Small intestine (tissue), 7 donors: ENCODE measurements around the gene DTHD1. TPM values are rescaled to one million over a fixed set of nuclear protein-coding genes. Genes with fewer than 3 reads are reported as not detected.

Experiments
- DNase-seq, 2 donors: peaks; one replicate each; pipeline versions ENCODE4 v3.0.0 to v3.0.0-alpha.2; 2013
- FAIRE-seq: peaks from 2 replicates; lab custom pipeline; 2012; peaks lifted over from hg19 to GRCh38; lab: Jason Lieb, UNC
- H3K27ac ChIP-seq, 3 donors: one replicate each; pipeline ENCODE4 v1.5.1; 2013; ENCODE audit warnings: low read length in 2 of 3, mild to moderate bottlenecking in 2 of 3, control low read depth in 1 of 3, inconsistent platforms in 1 of 3, low read depth in 1 of 3, moderate library complexity in 1 of 3
- H3K27me3 ChIP-seq, 3 donors: one replicate each; pipeline ENCODE4 v1.6.1; 2013; ENCODE audit warnings: low read length in 3 of 3, inconsistent platforms in 1 of 3; ENCODE audit not compliant: control insufficient read depth in 3 of 3, insufficient read depth in 3 of 3
- H3K36me3 ChIP-seq, 3 donors: one replicate each; pipeline ENCODE4 v1.6.1; 2013; ENCODE audit warnings: low read length in 3 of 3, inconsistent platforms in 1 of 3, low read depth in 1 of 3, mild to moderate bottlenecking in 1 of 3, moderate library complexity in 1 of 3; ENCODE audit not compliant: control insufficient read depth in 3 of 3, insufficient read depth in 2 of 3
- H3K4me1 ChIP-seq, 3 donors: one replicate each; pipeline ENCODE4 v1.6.1; 2013; ENCODE audit warnings: low read length in 2 of 3, inconsistent platforms in 1 of 3, low read depth in 1 of 3, mild to moderate bottlenecking in 1 of 3, moderate library complexity in 1 of 3; ENCODE audit not compliant: control insufficient read depth in 3 of 3, insufficient read depth in 2 of 3
- H3K4me3 ChIP-seq, 3 donors: one replicate each; pipeline ENCODE4 v1.5.1; 2013; ENCODE audit warnings: low read length in 3 of 3, control low read depth in 1 of 3, inconsistent platforms in 1 of 3, low read depth in 1 of 3, mild to moderate bottlenecking in 1 of 3, moderate library complexity in 1 of 3
- H3K9me3 ChIP-seq, 2 donors: one replicate each; pipeline ENCODE4 v1.6.1; 2013; ENCODE audit warnings: low read depth in 1 of 2, low read length in 1 of 2; ENCODE audit not compliant: control insufficient read depth in 2 of 2, insufficient read depth in 1 of 2
- WGBS, 3 donors: extraction: QIAGEN DNeasy Blood & Tissue Kit; methylation state at CpG; one replicate each; pipeline ENCODE4 v1.1.7; 2013; 5-methylcytosine and 5-hydroxymethylcytosine counted together
- polyA plus RNA-seq, 4 donors: library from polyadenylated mRNA; stranded (reverse) in 3 of 4; unstranded in 1 of 4; fragments of 200-250 nt in 3 of 4; fragments of 120-200 nt in 1 of 4; gene quantifications; one replicate each; pipeline versions ENCODE4 v1.2.1 to v1.2.3, GENCODE V29; 2013
- donor health status: healthy with polysubstance abuse.
- donor health status: control.
- donor health status: control.
- donor health status: Bipolar disorder and iron deficiency.
- donor health status: healthy.

The DTHD1 gene
- polyA plus RNA-seq, 4 donors = 0.01 to 0.27 (median 0.04) TPM; not detected in 1

GRCh38 chr4:36301127-36301526 lies 19.7 kb downstream of the DTHD1 start:
- FAIRE-seq = no peak
- DNase-seq = no peak
- H3K4me3 ChIP-seq = no peak overlapping the region
- H3K4me1 ChIP-seq = no peaks in the 10 kb centered on the region
- H3K27me3 ChIP-seq = no peaks in the 10 kb centered on the region
- no peaks in the 10 kb centered on the region for H3K36me3 ChIP-seq
- no peaks in the 10 kb centered on the region for H3K9me3 ChIP-seq
- H3K27ac ChIP-seq = no peak overlapping the region
- WGBS, 3 donors = 92 to 96% (median 93%) methylated on average over 2 of the region's 2 CpGs

- FAIRE-seq = no peak
- Histone ChIP-seq H3K4me1 (no peaks in the 10 kb centered on the region), H3K9me3 (no peaks in the 10 kb centered on the region), H3K27ac (no peak overlapping the region), H3K36me3 (no peaks in the 10 kb centered on the region), H3K27me3 (no peaks in the 10 kb centered on the region), H3K4me3 (no peak overlapping the region)
- 56 to 89% (median 87%) methylated on average over 3 of the region's 3 CpGs for WGBS, 3 donors
- DNase-seq = no peak
These were observed 22.2 kb downstream of the DTHD1 start for GRCh38 chr4:36303426-36304137.

GRCh38 chr4:36304138-36304681 lies 22.8 kb downstream of the DTHD1 start:
- H3K36me3 ChIP-seq = no peaks in the 10 kb centered on the region
- H3K4me3 ChIP-seq = no peak overlapping the region
- FAIRE-seq (no peak), DNase-seq (no peak)
- no peak overlapping the region for H3K27ac ChIP-seq
- no peaks in the 10 kb centered on the region for H3K4me1 ChIP-seq
- no peaks in the 10 kb centered on the region for H3K27me3 ChIP-seq
- H3K9me3 ChIP-seq = no peaks in the 10 kb centered on the region
- 14 to 43% (median 22%) methylated on average over 1 of the region's 1 CpG for WGBS, 3 donors

- WGBS, 3 donors = 57 to 86% (median 79%) methylated on average over 2 of the region's 2 CpGs
- Histone ChIP-seq H3K27ac (no peak overlapping the region), H3K9me3 (no peaks in the 10 kb centered on the region), H3K36me3 (no peaks in the 10 kb centered on the region), H3K4me1 (no peaks in the 10 kb centered on the region), H3K27me3 (no peaks in the 10 kb centered on the region), H3K4me3 (no peak overlapping the region)
- FAIRE-seq (no peak), DNase-seq (no peak)
These were observed 26.7 kb downstream of the DTHD1 start for GRCh38 chr4:36308150-36308549.

GRCh38 chr4:36310216-36310615 lies 28.8 kb downstream of the DTHD1 start:
- H3K9me3 ChIP-seq = no peaks in the 10 kb centered on the region
- 72 to 89% (median 72%) methylated on average over 4 of the region's 4 CpGs for WGBS, 3 donors
- DNase-seq (no peak), FAIRE-seq (no peak)
- no peaks in the 10 kb centered on the region for H3K27me3 ChIP-seq
- no peaks in the 10 kb centered on the region for H3K4me1 ChIP-seq
- no peak overlapping the region for H3K27ac ChIP-seq
- H3K4me3 ChIP-seq = no peak overlapping the region
- no peaks in the 10 kb centered on the region for H3K36me3 ChIP-seq

GRCh38 chr4:36310793-36311192 lies 29.4 kb downstream of the DTHD1 start:
- no peak for FAIRE-seq
- H3K4me1 ChIP-seq = no peaks in the 10 kb centered on the region
- H3K4me3 ChIP-seq = no peak overlapping the region
- H3K9me3 ChIP-seq = no peaks in the 10 kb centered on the region
- WGBS, 3 donors = 58 to 82% (median 67%) methylated on average over 8 of the region's 8 CpGs
- DNase-seq = no peak
- no peaks in the 10 kb centered on the region for H3K36me3 ChIP-seq
- no peaks in the 10 kb centered on the region for H3K27me3 ChIP-seq
- no peak overlapping the region for H3K27ac ChIP-seq

GRCh38 chr4:36312511-36312910 lies 31.1 kb downstream of the DTHD1 start:
- no peaks in the 10 kb centered on the region for H3K36me3 ChIP-seq
- 84 to 88% (median 86%) methylated on average over 3 of the region's 3 CpGs for WGBS, 3 donors
- no peaks in the 10 kb centered on the region for H3K27me3 ChIP-seq
- DNase-seq = no peak
- no peak overlapping the region for H3K27ac ChIP-seq
- H3K9me3 ChIP-seq = no peaks in the 10 kb centered on the region
- no peak for FAIRE-seq
- no peaks in the 10 kb centered on the region for H3K4me1 ChIP-seq
- no peak overlapping the region for H3K4me3 ChIP-seq

- no peak overlapping the region for H3K4me3 ChIP-seq
- FAIRE-seq (no peak), DNase-seq (no peak)
- H3K4me1 ChIP-seq = no peaks in the 10 kb centered on the region
- H3K27me3 ChIP-seq = no peaks in the 10 kb centered on the region
- H3K9me3 ChIP-seq = no peaks in the 10 kb centered on the region
- no peaks in the 10 kb centered on the region for H3K36me3 ChIP-seq
- no peak overlapping the region for H3K27ac ChIP-seq
These were observed 31.9 kb downstream of the DTHD1 start for GRCh38 chr4:36313301-36313700.

GRCh38 chr4:36313703-36314102 lies 32.3 kb downstream of the DTHD1 start:
- FAIRE-seq (no peak), DNase-seq (no peak)
- no peaks in the 10 kb centered on the region for H3K9me3 ChIP-seq
- no peaks in the 10 kb centered on the region for H3K36me3 ChIP-seq
- no peak overlapping the region for H3K27ac ChIP-seq
- no peaks in the 10 kb centered on the region for H3K27me3 ChIP-seq
- 83 to 97% (median 96%) methylated on average over 1 of the region's 1 CpG for WGBS, 3 donors
- H3K4me1 ChIP-seq = no peaks in the 10 kb centered on the region
- no peak overlapping the region for H3K4me3 ChIP-seq
